ENCODE data around the gene RNF168. TPM values are rescaled to one million over a fixed set of nuclear protein-coding genes. Genes with fewer than 3 reads are reported as not detected.

The RNF168 gene
- 18.4 and 22.5 TPM in 2 replicates for total RNA-seq (ENCODE audit: low replicate concordance)

GRCh38 chr3:196503196-196504076 lies at the start of gene RNF168:
TSS of gene RNF168 (minus strand) at chr3:196503768. CDS start at chr3:196503173, 595 bp downstream.

GRCh38 chr3:196514913-196515621 lies 11.5 kb upstream of the RNF168 start, which contains the start of gene SMCO1:
TSS of gene SMCO1 (minus strand) at chr3:196515346. CDS start at chr3:196515209, 137 bp downstream.

GRCh38 chr3:196432137-196432879 lies 71.3 kb downstream of the RNF168 start, which contains the start of gene UBXN7:
TSS of gene UBXN7 (minus strand) at chr3:196432427. CDS start at chr3:196432399, 28 bp downstream.

Other genes with a start within 250 kb of the RNF168 start
- gene PCYT1A, start 216.0 kb downstream of the RNF168 start, total RNA-seq (ENCODE audit: low replicate concordance): 79.6 and 210 TPM in 2 replicates
- gene DYNLT2B, start 185.5 kb downstream of the RNF168 start, total RNA-seq (ENCODE audit: low replicate concordance): 8.4 and 10.4 TPM in 2 replicates
- gene TM4SF19, start 165.4 kb downstream of the RNF168 start, total RNA-seq (ENCODE audit: low replicate concordance): not detected in 2 replicates
- 15.7 and 16.3 TPM in 2 replicates for gene UBXN7, start 71.3 kb downstream of the RNF168 start, total RNA-seq (ENCODE audit: low replicate concordance)
- gene SMCO1, start 11.6 kb upstream of the RNF168 start, total RNA-seq (ENCODE audit: low replicate concordance): not detected in 2 replicates
- gene WDR53, start 64.8 kb upstream of the RNF168 start, total RNA-seq (ENCODE audit: low replicate concordance): 6.3 and 8.9 TPM in 2 replicates
- gene FBXO45, start 64.9 kb upstream of the RNF168 start, total RNA-seq (ENCODE audit: low replicate concordance): 5.5 and 8.9 TPM in 2 replicates
- 0.08 and 1.1 TPM in 2 replicates for gene NRROS, start 135.9 kb upstream of the RNF168 start, total RNA-seq (ENCODE audit: low replicate concordance)
- gene CEP19, start 208.5 kb upstream of the RNF168 start, total RNA-seq (ENCODE audit: low replicate concordance): 1.6 and 4.3 TPM in 2 replicates
- gene PIGX, start 208.6 kb upstream of the RNF168 start, total RNA-seq (ENCODE audit: low replicate concordance): 7.5 and 15.5 TPM in 2 replicates
- gene PAK2, start 236.1 kb upstream of the RNF168 start, total RNA-seq (ENCODE audit: low replicate concordance): 30.0 and 33.1 TPM in 2 replicates